Activated CD4-positive, alpha-beta T cell treated with anti-CD3 and anti-CD28 coated beads, Interleukin-2, Interleukin-4, amounts not matched to agents 100 ng/mL and 50 ng/mL, durations not matched to agents 16 hours and 8 hours (primary cell): ENCODE measurements around the gene KATNIP.

Source experiments
- DNase-seq: peaks from one replicate; pipeline ENCODE4 v3.0.0-alpha.2; 2020; ENCODE audit warnings: low spot score

KATNIP gene

GRCh38 chr16:27549746-27550581 lies at the start of gene KATNIP, which contains the start of gene GTF3C1:
Gene KATNIP, plus strand, starts transcription at chr16:27550144. Its CDS starts 27 bp downstream, at chr16:27550171.
Gene GTF3C1, minus strand, starts transcription at chr16:27549913. Its CDS starts 23 bp downstream, at chr16:27549890.
- peak; percentile 100 for DNase-seq

GRCh38 chr16:27500801-27501200 lies 49.1 kb upstream of the KATNIP start:
- DNase-seq, result no peak

GRCh38 chr16:27503662-27504061 lies 46.3 kb upstream of the KATNIP start:
- no peak for DNase-seq

GRCh38 chr16:27505297-27506236 lies 44.4 kb upstream of the KATNIP start:
- no peak for DNase-seq

GRCh38 chr16:27506771-27507170 lies 43.2 kb upstream of the KATNIP start:
- DNase-seq, result no peak

- DNase-seq, result no peak
These were observed 41.5 kb upstream of the KATNIP start for GRCh38 chr16:27508476-27508875.

- no peak for DNase-seq
These were observed 38.1 kb upstream of the KATNIP start for GRCh38 chr16:27511657-27512448.

GRCh38 chr16:27514806-27515205 lies 35.1 kb upstream of the KATNIP start:
- DNase-seq, result no peak

- peak; percentile 29 for DNase-seq
These were observed 34.0 kb upstream of the KATNIP start for GRCh38 chr16:27515874-27516353.

GRCh38 chr16:27516365-27516764 lies 33.6 kb upstream of the KATNIP start:
- DNase-seq, result no peak

- DNase-seq, result no peak
These were observed 32.3 kb upstream of the KATNIP start for GRCh38 chr16:27517664-27518063.

- DNase-seq, result no peak
These were observed 31.7 kb upstream of the KATNIP start for GRCh38 chr16:27518226-27518625.

- no peak for DNase-seq
These were observed 28.8 kb upstream of the KATNIP start for GRCh38 chr16:27520982-27521673.

GRCh38 chr16:27522173-27522707 lies 27.7 kb upstream of the KATNIP start:
- no peak for DNase-seq

- DNase-seq, result no peak
These were observed 23.8 kb upstream of the KATNIP start for GRCh38 chr16:27526180-27526579.

GRCh38 chr16:27528294-27528693 lies 21.6 kb upstream of the KATNIP start:
- DNase-seq, result no peak

GRCh38 chr16:27529962-27530361 lies 20.0 kb upstream of the KATNIP start:
- DNase-seq, result no peak

GRCh38 chr16:27531186-27531585 lies 18.8 kb upstream of the KATNIP start:
- DNase-seq, result no peak

- no peak for DNase-seq
These were observed 17.8 kb upstream of the KATNIP start for GRCh38 chr16:27531826-27532800.

- no peak for DNase-seq
These were observed 15.7 kb upstream of the KATNIP start for GRCh38 chr16:27534256-27534655.
